Neuron (in vitro differentiated cells): ENCODE results near the gene CREB3L2.

Source experiments
- H2AFZ ChIP-seq: one replicate; pipeline ENCODE4 v1.6.1; 2013; ENCODE audit warnings: low read depth, mild to moderate bottlenecking, inconsistent platforms, low read length, moderate library complexity
- H3K27me3 ChIP-seq: one replicate; pipeline ENCODE4 v1.6.1; 2013; ENCODE audit warnings: low read length; ENCODE audit not compliant: insufficient read depth
- H3K36me3 ChIP-seq: one replicate; pipeline ENCODE4 v1.6.1; 2013; ENCODE audit warnings: low read length; ENCODE audit not compliant: insufficient read depth
- H3K4me1 ChIP-seq: one replicate; pipeline ENCODE4 v1.6.1; 2013; ENCODE audit warnings: low read length; ENCODE audit not compliant: insufficient read depth
- H3K4me3 ChIP-seq: 2 replicates; pipeline ENCODE4 v1.5.1; 2013; ENCODE audit warnings: mild to moderate bottlenecking, low read length, moderate library complexity
- H3K9me3 ChIP-seq: one replicate; pipeline ENCODE4 v1.6.1; 2013; ENCODE audit warnings: low read length

CREB3L2 gene

DNA sequence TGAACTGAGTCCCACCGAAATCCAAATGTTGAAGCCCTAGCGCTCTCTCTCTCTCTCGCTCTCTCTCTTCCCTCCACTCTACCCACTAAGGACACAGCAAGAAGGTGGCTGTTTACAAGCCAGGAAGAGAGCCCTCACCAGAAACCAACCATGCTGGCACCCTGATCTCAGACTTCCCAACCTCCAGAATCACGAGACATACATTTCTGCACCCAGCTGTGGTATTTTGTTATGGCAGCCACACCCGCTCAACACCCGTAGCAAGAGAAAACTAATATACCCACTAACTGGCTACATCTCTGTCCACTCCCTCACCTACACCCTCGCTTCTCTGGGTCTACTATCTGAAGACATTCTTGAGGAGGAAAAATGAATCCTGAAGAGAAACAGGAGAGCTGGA, 54.8 kb downstream of the CREB3L2 start:
- Histone ChIP-seq H3K27me3 (no peaks in the 10 kb centered on the region), H3K36me3 (no peaks in the 10 kb centered on the region), H3K9me3 (no peaks in the 10 kb centered on the region), H3K4me3 (no peak overlapping the region), H3K4me1 (no peaks in the 10 kb centered on the region), H2AFZ (no peak overlapping the region)

- no peaks in the 10 kb centered on the region for H3K9me3 ChIP-seq
- no peaks in the 10 kb centered on the region for H3K36me3 ChIP-seq
- H3K4me3 ChIP-seq: no peak overlapping the region
- no peak overlapping the region for H2AFZ ChIP-seq
- no peaks in the 10 kb centered on the region for H3K4me1 ChIP-seq
- H3K27me3 ChIP-seq: no peaks in the 10 kb centered on the region
Observed at GRCh38 chr7:137946011-137946410, 55.9 kb downstream of the CREB3L2 start.

GRCh38 chr7:137944168-137944567, 57.7 kb downstream of the CREB3L2 start:
- no peaks in the 10 kb centered on the region for H3K36me3 ChIP-seq
- no peaks in the 10 kb centered on the region for H3K4me1 ChIP-seq
- no peak overlapping the region for H2AFZ ChIP-seq

GRCh38 chr7:137943132-137943551, 58.7 kb downstream of the CREB3L2 start:
- Histone ChIP-seq H3K4me1 (no peaks in the 10 kb centered on the region), H2AFZ (no peak overlapping the region), H3K9me3 (peaks cover 3% of the 10 kb centered on the region), H3K36me3 (no peaks in the 10 kb centered on the region), H3K27me3 (no peaks in the 10 kb centered on the region), H3K4me3 (no peak overlapping the region)

More at GRCh38 chr7:137944168-137944567, 57.7 kb downstream of the CREB3L2 start:
- H3K27me3 ChIP-seq: no peaks in the 10 kb centered on the region
- H3K9me3 ChIP-seq: peaks cover 3% of the 10 kb centered on the region
- H3K4me3 ChIP-seq: no peak overlapping the region

- H3K36me3 ChIP-seq: no peaks in the 10 kb centered on the region
- no peak overlapping the region for H2AFZ ChIP-seq
- no peak overlapping the region for H3K4me3 ChIP-seq
Observed at GRCh38 chr7:137942484-137943115, 59.3 kb downstream of the CREB3L2 start.

DNA sequence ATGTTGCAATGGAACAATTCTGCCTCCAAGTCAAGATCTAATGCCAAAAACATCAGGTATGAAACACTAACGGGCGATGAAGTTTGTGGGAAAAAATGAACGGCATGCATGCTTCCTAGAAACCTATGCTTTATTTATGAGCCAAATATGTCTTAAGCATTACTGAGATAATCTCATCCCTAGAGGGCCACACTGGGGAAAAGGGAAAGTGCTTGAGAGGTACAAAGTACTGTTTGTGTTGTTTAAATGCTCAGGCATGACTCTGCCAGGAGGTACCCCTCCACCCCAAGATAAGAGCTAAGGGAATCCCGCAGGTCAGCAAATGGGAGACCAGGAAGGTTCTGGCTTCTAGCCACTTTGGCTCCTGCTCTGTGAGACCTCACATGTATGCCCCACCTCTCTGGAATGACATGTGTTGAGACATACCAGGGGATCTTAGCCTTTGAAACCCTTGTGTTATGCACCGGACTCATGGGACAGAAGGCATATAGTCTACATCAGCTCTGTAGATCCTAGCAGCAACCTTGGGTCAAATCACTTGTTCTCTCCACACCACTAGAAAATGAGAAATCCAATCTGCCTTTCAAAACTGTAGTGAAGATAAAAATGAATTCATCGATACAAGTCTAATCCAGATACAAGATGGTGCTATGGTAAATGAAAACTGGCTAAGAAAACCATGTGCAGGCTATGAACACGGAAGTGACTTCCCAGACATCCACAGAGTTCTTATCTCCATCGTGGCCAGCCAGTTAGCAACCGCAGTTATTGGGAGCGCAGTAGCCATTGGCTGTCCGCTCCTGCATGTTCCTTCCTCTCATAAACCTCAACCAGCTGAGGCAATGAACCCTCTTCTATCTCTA, 61.0 kb downstream of the CREB3L2 start:
- H3K36me3 ChIP-seq: no peaks in the 10 kb centered on the region
- peaks cover 3% of the 10 kb centered on the region for H3K9me3 ChIP-seq
- no peak overlapping the region for H3K4me3 ChIP-seq
- no peaks in the 10 kb centered on the region for H3K4me1 ChIP-seq
- H2AFZ ChIP-seq: no peak overlapping the region
- no peaks in the 10 kb centered on the region for H3K27me3 ChIP-seq

More at GRCh38 chr7:137942484-137943115, 59.3 kb downstream of the CREB3L2 start:
- Histone ChIP-seq H3K27me3 (no peaks in the 10 kb centered on the region), H3K4me1 (no peaks in the 10 kb centered on the region), H3K9me3 (peaks cover 3% of the 10 kb centered on the region)

GRCh38 chr7:137940218-137940617, 61.7 kb downstream of the CREB3L2 start:
- H3K4me3 ChIP-seq: no peak overlapping the region
- no peak overlapping the region for H2AFZ ChIP-seq
- no peaks in the 10 kb centered on the region for H3K4me1 ChIP-seq
- no peaks in the 10 kb centered on the region for H3K27me3 ChIP-seq
- H3K36me3 ChIP-seq: no peaks in the 10 kb centered on the region
- peaks cover 3% of the 10 kb centered on the region for H3K9me3 ChIP-seq

DNA sequence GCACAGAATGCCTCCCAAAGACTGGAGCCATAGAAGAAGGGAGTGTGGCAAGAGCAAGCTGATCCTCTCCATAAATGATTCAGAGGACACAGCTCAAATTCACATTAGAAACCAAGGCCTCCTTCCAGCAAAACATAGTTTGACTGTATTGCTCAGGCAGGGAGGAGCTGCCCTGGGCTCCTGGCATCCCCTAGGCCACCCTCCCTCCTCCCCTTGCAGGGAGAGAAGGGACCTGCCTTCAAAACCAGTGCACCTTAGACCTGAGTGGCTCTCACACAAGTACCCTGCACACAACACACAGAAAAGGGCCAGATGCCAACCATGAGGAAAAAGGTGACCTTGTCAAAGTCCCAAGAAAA, 64.7 kb downstream of the CREB3L2 start:
- peaks cover 10% of the 10 kb centered on the region for H3K4me1 ChIP-seq
- H3K4me3 ChIP-seq: no peak overlapping the region
- H3K9me3 ChIP-seq: peaks cover 3% of the 10 kb centered on the region
- no peaks in the 10 kb centered on the region for H3K36me3 ChIP-seq
- H3K27me3 ChIP-seq: no peaks in the 10 kb centered on the region
- H2AFZ ChIP-seq: no peak overlapping the region

- Histone ChIP-seq H3K4me3 (no peak overlapping the region), H3K4me1 (peaks cover 10% of the 10 kb centered on the region), H2AFZ (no peak overlapping the region), H3K27me3 (no peaks in the 10 kb centered on the region), H3K9me3 (peaks cover 3% of the 10 kb centered on the region), H3K36me3 (no peaks in the 10 kb centered on the region)
Observed at GRCh38 chr7:137936509-137937201, 65.2 kb downstream of the CREB3L2 start.

DNA sequence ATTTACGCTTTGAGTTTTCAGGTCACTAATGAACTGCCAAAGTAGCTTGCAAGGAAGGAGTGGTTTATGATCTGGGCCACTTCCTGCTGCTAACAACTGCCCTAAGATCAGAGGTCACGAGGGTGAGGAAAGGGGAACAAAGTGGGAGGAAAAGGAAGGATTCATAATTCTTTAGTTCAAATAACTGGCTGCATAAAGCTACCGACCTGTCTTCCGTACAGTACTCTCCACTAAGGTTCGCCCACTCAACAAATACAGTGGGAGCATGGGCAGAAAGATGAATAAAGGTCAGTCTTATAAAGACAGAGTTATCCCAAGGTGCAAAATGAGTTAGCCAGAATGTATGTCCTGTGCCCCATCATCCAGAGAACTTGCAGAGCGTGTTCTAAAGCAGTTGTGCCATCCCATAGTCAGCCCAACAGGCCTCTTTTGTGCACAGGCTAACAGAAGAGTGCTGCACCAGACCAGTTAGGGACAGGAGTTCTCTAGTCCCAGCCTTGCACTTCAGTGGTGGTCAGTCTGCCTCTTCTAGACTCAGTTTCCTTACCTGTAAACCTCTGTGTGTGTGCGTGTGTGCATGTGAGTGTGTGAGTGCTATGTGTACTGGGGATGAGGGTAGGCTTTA, 65.9 kb downstream of the CREB3L2 start:
- Histone ChIP-seq H2AFZ (no peak overlapping the region), H3K4me1 (peaks cover 10% of the 10 kb centered on the region), H3K36me3 (no peaks in the 10 kb centered on the region), H3K4me3 (no peak overlapping the region), H3K27me3 (no peaks in the 10 kb centered on the region), H3K9me3 (peaks cover 3% of the 10 kb centered on the region)

- H3K9me3 ChIP-seq: peaks cover 3% of the 10 kb centered on the region
- no peak overlapping the region for H3K4me3 ChIP-seq
- H2AFZ ChIP-seq: no peak overlapping the region
- no peaks in the 10 kb centered on the region for H3K27me3 ChIP-seq
- H3K36me3 ChIP-seq: no peaks in the 10 kb centered on the region
- peaks cover 10% of the 10 kb centered on the region for H3K4me1 ChIP-seq
Observed at GRCh38 chr7:137934941-137935883, 66.7 kb downstream of the CREB3L2 start.

GRCh38 chr7:137934176-137934826, 67.6 kb downstream of the CREB3L2 start:
- Histone ChIP-seq H3K4me3 (no peak overlapping the region), H3K9me3 (peaks cover under 1% of the 10 kb centered on the region)

More at GRCh38 chr7:137934176-137934826, 67.6 kb downstream of the CREB3L2 start:
- Histone ChIP-seq H3K27me3 (no peaks in the 10 kb centered on the region), H3K36me3 (no peaks in the 10 kb centered on the region), H2AFZ (no peak overlapping the region), H3K4me1 (peaks cover 10% of the 10 kb centered on the region)
